ENCODE results near the gene NFRKB.

DNA sequence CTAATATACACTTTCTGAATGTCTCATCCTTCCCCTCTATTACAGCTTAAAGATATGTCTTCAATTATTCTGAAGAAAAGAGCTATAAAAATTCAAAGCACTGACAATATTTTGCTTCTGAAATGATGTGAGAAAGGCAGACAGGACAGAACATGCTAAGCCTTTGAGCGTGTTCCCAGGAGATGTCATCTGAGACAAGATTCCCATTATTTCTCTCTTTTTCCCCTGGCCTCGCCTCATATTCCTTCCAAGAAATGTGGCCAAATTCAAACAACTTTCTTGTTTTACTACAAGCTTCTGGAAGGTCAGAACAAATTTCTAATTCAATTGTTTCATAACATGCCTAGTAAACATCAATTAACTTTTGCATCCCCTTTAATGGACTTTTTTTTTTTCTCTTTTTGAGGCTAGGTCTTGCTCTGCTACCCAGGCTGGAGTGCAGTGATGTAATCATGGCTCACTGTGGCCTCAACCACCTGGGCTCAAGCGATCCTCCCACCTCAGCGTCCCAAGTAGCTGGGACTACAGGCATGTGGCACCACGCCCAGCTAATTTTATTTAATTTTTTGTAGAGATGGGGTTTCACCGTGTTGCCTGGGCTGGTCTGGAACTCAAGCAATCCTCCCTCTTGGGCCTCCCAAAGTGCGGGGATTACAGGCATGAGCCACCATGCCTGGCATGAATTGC is 37.1 kb upstream of the NFRKB start:
- TF ChIP-seq EP300 (IDR thresholded peaks at IDR 0.05) (no peak), POLR2A (IDR thresholded peaks at IDR 0.05) (no peak)

All from gastroesophageal sphincter (tissue), 2 donors.